Endodermal cell (in vitro differentiated cells): ENCODE results near the gene NOXA1. TPM values are rescaled to one million over a fixed set of nuclear protein-coding genes. Genes with fewer than 3 reads are reported as not detected.

Experiments used
- DNase-seq: peaks from one replicate; pipeline ENCODE4 v3.0.0-alpha.2; 2017
- H3K27ac ChIP-seq: 2 replicates; pipeline ENCODE4 v1.5.1; 2013; ENCODE audit warnings: mild to moderate bottlenecking, low read depth, low read length, moderate library complexity
- H3K27me3 ChIP-seq: 2 replicates; pipeline ENCODE4 v1.6.1; 2013; ENCODE audit warnings: mild to moderate bottlenecking, low read length, moderate library complexity; ENCODE audit not compliant: insufficient read depth, control insufficient read depth, poor library complexity, severe bottlenecking
- H3K36me3 ChIP-seq: 2 replicates; pipeline ENCODE4 v1.7.0; 2013; ENCODE audit warnings: mild to moderate bottlenecking, low read length, moderate library complexity; ENCODE audit not compliant: control insufficient read depth, insufficient read depth
- H3K4me1 ChIP-seq: one replicate; pipeline ENCODE4 v1.7.0; 2013; ENCODE audit warnings: low read length; ENCODE audit not compliant: control insufficient read depth, insufficient read depth
- H3K4me3 ChIP-seq: 2 replicates; pipeline ENCODE4 v1.5.1; 2013; ENCODE audit warnings: mild to moderate bottlenecking, low read length, moderate library complexity
- H3K9ac ChIP-seq: 2 replicates; pipeline ENCODE4 v1.6.1; 2013; ENCODE audit warnings: mild to moderate bottlenecking, low read length, moderate library complexity; ENCODE audit not compliant: poor library complexity, severe bottlenecking; ENCODE audit errors: extremely low read depth
- H3K9me3 ChIP-seq: 2 replicates; pipeline ENCODE4 v1.6.1; 2013; ENCODE audit warnings: mild to moderate bottlenecking, low read length, moderate library complexity; ENCODE audit not compliant: control insufficient read depth
- H3K27ac Mint-ChIP-seq: 2 replicates; pipeline ENCODE4 v1.8.0; 2020; ENCODE audit warnings: mixed read lengths
- H3K27me3 Mint-ChIP-seq: 2 replicates; pipeline ENCODE4 v1.8.0; 2021; ENCODE audit warnings: mild to moderate bottlenecking, mixed read lengths; ENCODE audit not compliant: insufficient read depth
- H3K36me3 Mint-ChIP-seq: 2 replicates; pipeline ENCODE4 v1.8.0; 2020; ENCODE audit warnings: low read depth, mixed read lengths
- H3K4me1 Mint-ChIP-seq: 2 replicates; pipeline ENCODE4 v1.8.0; 2020; ENCODE audit warnings: mixed read lengths
- H3K4me3 Mint-ChIP-seq: 2 replicates; pipeline ENCODE4 v1.8.0; 2020; ENCODE audit warnings: mild to moderate bottlenecking, moderate library complexity, mixed read lengths
- H3K9me3 Mint-ChIP-seq: 2 replicates; pipeline ENCODE4 v1.8.0; 2020; ENCODE audit warnings: mild to moderate bottlenecking, mixed read lengths
- WGBS, 2 experiments: methylation state at CpG; one replicate each; pipeline versions ENCODE4 v1.1.5 to v1.1.7; 2013; ENCODE audit warnings: missing lambda C conversion rate in 2 of 2, mixed read lengths in 1 of 2; ENCODE audit not compliant: insufficient coverage in 1 of 2, insufficient read length in 1 of 2; 5-methylcytosine and 5-hydroxymethylcytosine counted together
- total RNA-seq, 2 donors: library from RNA; stranded (reverse); fragmentation: NEBNext Ultra II Directional in 1 of 2; extraction: Animal tissue kit (Norgen Biotek cat#: 25700) in 1 of 2; gene quantifications; 2 replicates in 1 of 2; 3 replicates in 1 of 2; pipeline ENCODE4 v1.2.1, GENCODE V29; 2021
- TF ChIP-seq, protein P1 (sequence below): fragments of 200-600 bp; sonication (generic); conservative IDR thresholded peaks from 2 replicates; pipeline ENCODE4 v1.5.0; 2021; ENCODE audit warnings: antibody characterized with exemption, mild to moderate bottlenecking

The NOXA1 gene
- total RNA-seq, 2 donors from 2014 or later: 5.0 to 5.9 TPM

DNA sequence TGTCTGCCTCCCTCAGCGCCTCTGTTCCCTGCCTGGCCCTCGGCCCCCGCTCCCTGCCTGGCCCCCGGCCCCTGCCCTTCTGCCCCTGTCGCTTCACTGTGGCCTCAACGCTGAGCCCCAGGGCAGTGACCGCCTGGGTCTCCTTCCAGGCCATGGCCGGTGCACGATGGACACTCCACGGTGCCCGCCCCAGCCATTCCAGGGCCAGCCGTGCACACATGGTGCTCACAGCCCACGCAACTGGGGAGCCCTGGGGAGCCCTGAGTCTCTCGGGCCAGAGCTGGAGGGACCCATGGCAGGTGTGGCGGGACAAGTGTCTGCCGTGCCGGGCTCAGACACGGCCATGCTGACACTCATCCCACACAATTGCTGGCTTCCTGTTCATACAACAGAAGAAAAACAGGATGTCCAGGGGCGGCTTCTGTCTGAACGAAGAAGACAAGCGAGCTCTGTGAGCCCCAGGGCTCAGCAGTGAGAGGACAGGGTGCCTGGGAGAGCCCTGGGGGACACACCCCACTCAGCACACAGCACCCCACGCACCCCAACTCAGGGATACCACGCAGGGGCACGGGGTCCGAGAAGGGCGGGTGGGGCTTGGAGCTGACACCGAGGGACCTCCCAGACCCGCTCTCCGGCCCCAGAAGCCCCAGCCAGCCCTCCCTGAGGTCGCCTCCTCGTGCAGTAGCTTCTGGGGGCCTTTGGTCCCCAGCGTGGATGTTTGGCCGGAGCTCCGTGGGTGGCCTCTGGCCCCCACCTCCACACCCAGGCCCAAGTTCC, 35.9 kb upstream of the NOXA1 start:
- Histone ChIP-seq H3K4me1 (peaks cover 4% of the 10 kb centered on the region), H3K27me3 (no peaks in the 10 kb centered on the region), H3K9ac (no peak overlapping the region), H3K27ac (peak overlapping the region; percentile 63), H3K36me3 (no peaks in the 10 kb centered on the region), H3K4me3 (no peak overlapping the region), H3K9me3 (no peaks in the 10 kb centered on the region)
- Mint-ChIP-seq H3K27me3 (no peaks in the 10 kb centered on the region), H3K9me3 (no peaks in the 10 kb centered on the region), H3K27ac (no peak overlapping the region), H3K4me3 (no peak overlapping the region), H3K4me1 (peaks cover 5% of the 10 kb centered on the region), H3K36me3 (peaks cover 6% of the 10 kb centered on the region)
- WGBS, 2 experiments: 91 to 94% methylated on average over 32 to 34 of the region's 34 CpGs
- no peak for DNase-seq
- TF ChIP-seq, protein P1, sequence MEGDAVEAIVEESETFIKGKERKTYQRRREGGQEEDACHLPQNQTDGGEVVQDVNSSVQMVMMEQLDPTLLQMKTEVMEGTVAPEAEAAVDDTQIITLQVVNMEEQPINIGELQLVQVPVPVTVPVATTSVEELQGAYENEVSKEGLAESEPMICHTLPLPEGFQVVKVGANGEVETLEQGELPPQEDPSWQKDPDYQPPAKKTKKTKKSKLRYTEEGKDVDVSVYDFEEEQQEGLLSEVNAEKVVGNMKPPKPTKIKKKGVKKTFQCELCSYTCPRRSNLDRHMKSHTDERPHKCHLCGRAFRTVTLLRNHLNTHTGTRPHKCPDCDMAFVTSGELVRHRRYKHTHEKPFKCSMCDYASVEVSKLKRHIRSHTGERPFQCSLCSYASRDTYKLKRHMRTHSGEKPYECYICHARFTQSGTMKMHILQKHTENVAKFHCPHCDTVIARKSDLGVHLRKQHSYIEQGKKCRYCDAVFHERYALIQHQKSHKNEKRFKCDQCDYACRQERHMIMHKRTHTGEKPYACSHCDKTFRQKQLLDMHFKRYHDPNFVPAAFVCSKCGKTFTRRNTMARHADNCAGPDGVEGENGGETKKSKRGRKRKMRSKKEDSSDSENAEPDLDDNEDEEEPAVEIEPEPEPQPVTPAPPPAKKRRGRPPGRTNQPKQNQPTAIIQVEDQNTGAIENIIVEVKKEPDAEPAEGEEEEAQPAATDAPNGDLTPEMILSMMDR: no peak

DNA sequence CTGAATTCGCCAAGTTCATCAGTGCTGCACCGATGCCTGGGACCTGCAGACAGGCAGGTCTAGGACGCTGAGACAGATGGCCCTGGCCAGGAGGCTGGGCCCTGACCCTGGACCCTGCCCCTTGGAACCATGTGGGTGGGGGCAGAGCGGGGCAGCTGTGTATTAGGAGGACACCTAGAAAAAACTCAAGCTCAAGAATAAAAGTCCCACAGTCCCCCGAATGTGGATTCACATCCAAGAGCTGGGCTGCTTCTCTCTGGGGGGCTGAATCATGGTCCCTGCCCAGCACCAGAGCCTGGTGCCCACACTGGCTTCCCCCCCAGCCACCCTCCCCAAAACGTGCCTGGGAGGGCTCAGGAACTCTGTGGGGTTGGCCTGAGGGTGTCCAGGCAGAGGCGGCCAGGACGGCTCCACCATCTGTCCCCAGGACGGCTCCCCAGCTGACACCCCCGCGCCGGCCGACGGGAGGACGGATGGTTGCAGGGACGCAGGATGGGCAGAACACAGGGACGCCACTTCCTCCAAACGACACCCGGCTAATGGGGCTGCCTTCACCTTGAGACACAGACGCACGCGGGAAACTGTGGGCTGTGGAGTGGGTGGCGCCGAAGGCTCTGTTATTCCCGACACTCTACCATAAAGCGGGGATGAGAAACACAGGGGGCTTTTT, 35.2 kb upstream of the NOXA1 start:
- no peak overlapping the region for H3K4me3 Mint-ChIP-seq
- no peaks in the 10 kb centered on the region for H3K27me3 Mint-ChIP-seq
- TF ChIP-seq, protein P1: no peak
- no peak for DNase-seq
- peaks cover 2% of the 10 kb centered on the region for H3K4me1 Mint-ChIP-seq
- H3K9me3 Mint-ChIP-seq: no peaks in the 10 kb centered on the region
- Histone ChIP-seq H3K4me3 (no peak overlapping the region), H3K36me3 (no peaks in the 10 kb centered on the region), H3K4me1 (no peaks in the 10 kb centered on the region), H3K9me3 (no peaks in the 10 kb centered on the region), H3K27me3 (no peaks in the 10 kb centered on the region), H3K27ac (peak overlapping the region; percentile 63), H3K9ac (no peak overlapping the region)
- no peak overlapping the region for H3K27ac Mint-ChIP-seq
- peaks cover 6% of the 10 kb centered on the region for H3K36me3 Mint-ChIP-seq
- WGBS, 2 experiments: 89 to 94% methylated on average over 13 to 26 of the region's 26 CpGs

DNA sequence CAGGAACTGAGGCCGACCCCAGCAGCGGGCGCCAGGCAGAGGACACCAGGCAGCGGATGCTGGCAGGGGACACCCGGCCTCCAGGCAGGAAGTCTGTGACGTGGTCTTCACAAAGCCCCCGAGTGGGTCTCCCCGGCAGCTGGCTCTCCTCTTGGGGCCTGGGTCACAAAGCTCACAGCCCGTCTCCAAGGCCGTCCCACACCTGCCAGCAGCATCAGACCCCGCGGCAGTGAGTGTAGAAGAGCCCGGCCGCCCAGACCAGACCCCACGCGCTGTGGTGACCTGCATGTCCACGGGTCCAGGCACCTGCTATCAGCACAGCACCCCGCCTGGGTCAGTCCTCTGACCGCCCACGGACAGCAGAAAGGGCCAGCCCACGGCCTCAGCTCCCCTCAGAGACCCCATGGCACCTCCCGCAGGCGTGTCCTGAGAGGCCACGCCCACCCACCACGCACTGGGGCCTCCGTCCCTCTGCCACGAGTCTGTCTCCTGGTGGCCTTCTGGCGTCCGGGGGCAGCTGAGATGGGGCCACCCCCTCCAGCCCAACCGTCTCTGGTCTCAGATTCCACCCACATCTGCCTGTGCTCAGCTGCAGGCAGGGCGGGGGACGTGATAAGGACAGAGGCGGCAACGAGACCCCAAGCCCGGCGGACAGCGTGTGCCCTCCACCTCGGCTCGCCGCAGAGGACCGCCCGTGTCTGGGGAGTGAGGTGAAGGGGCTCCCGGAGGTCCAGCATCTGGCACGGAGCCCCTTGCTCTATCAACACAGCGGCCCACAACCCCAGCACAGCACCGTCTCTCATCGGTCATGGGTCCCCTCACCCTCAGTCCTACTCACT, 34.4 kb upstream of the NOXA1 start:
- Histone ChIP-seq H3K4me3 (no peak overlapping the region), H3K9ac (no peak overlapping the region), H3K4me1 (no peaks in the 10 kb centered on the region), H3K27me3 (no peaks in the 10 kb centered on the region), H3K36me3 (no peaks in the 10 kb centered on the region), H3K27ac (peak overlapping the region; percentile 63), H3K9me3 (no peaks in the 10 kb centered on the region)
- Mint-ChIP-seq H3K27ac (no peak overlapping the region), H3K9me3 (no peaks in the 10 kb centered on the region), H3K4me1 (no peaks in the 10 kb centered on the region), H3K4me3 (no peak overlapping the region), H3K27me3 (no peaks in the 10 kb centered on the region), H3K36me3 (peaks cover 6% of the 10 kb centered on the region)
- TF ChIP-seq, protein P1: no peak
- DNase-seq: no peak
- WGBS, 2 experiments: 87 to 95% methylated on average over 25 to 47 of the region's 47 CpGs
